ENCODE measurements around the gene EFCAB9. TPM values are rescaled to one million over a fixed set of nuclear protein-coding genes. Genes with fewer than 3 reads are reported as not detected.

EFCAB9 gene
- total RNA-seq, 1 donor from 2014 or later: not detected

DNA sequence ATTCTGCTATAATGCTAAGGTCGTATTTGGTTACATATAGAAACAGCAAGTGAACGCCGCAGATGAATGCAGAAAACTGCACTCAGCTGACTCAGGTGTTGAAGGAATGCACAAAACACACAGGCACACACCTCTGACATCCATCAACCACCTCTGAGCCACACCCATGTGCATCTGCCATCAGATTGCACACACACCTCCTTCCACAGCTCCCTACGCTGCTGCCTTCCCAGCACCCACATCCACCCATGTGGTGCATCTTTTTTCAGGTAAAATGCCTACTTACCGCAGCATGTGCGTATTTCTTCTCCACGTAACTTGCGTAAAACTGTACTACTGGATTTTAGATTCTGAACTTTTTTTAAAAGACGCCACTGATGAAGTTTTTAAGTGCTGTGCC, 13.0 kb upstream of the EFCAB9 start:
- no peaks in the 10 kb centered on the region for H3K36me3 ChIP-seq (ENCODE audit: control insufficient read depth, insufficient read depth, low read length)
- H3K27me3 ChIP-seq (ENCODE audit: control insufficient read depth, insufficient read depth, low read length): no peaks in the 10 kb centered on the region
- DNase-seq (ENCODE audit: low read depth): no peak
- no peak for FAIRE-seq
- TF ChIP-seq, protein P1, sequence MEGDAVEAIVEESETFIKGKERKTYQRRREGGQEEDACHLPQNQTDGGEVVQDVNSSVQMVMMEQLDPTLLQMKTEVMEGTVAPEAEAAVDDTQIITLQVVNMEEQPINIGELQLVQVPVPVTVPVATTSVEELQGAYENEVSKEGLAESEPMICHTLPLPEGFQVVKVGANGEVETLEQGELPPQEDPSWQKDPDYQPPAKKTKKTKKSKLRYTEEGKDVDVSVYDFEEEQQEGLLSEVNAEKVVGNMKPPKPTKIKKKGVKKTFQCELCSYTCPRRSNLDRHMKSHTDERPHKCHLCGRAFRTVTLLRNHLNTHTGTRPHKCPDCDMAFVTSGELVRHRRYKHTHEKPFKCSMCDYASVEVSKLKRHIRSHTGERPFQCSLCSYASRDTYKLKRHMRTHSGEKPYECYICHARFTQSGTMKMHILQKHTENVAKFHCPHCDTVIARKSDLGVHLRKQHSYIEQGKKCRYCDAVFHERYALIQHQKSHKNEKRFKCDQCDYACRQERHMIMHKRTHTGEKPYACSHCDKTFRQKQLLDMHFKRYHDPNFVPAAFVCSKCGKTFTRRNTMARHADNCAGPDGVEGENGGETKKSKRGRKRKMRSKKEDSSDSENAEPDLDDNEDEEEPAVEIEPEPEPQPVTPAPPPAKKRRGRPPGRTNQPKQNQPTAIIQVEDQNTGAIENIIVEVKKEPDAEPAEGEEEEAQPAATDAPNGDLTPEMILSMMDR (IDR thresholded peaks at IDR 0.05; ENCODE audit: insufficient read depth, low read length, severe bottlenecking): no peak
- no peak overlapping the region for H3K4me3 ChIP-seq (ENCODE audit: low read depth, low read length)

- H3K36me3 ChIP-seq (ENCODE audit: control insufficient read depth, insufficient read depth, low read length): no peaks in the 10 kb centered on the region
- FAIRE-seq: no peak
- TF ChIP-seq, protein P1 (IDR thresholded peaks at IDR 0.05; ENCODE audit: insufficient read depth, low read length, severe bottlenecking): no peak
Measured at GRCh38 chr5:172182291-172182690, 11.7 kb upstream of the EFCAB9 start.

DNA sequence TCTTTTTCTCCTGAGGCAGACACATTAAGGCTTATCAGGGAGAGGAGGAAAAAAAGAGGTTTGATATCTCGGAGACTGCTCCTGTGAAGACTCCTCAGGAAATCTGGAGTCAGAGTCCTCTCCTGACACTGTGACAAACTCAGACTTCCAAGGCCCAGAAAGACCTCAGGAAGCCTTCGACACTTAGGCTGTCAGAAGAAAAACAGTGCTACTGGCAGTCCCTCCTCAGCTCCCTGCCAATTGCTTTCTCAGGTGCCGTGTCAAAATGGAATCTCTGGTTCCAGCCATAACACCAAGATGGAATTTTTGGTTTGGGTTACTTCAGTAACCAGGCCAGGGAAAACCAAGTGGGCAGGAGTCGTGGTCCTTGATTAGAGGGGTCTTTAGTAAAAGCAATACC, 10.1 kb upstream of the EFCAB9 start:
- DNase-seq (ENCODE audit: low read depth): no peak
- no peak for FAIRE-seq
- TF ChIP-seq, protein P1 (IDR thresholded peaks at IDR 0.05; ENCODE audit: insufficient read depth, low read length, severe bottlenecking): no peak
- H3K27me3 ChIP-seq (ENCODE audit: control insufficient read depth, insufficient read depth, low read length): no peaks in the 10 kb centered on the region
- no peaks in the 10 kb centered on the region for H3K36me3 ChIP-seq (ENCODE audit: control insufficient read depth, insufficient read depth, low read length)
- no peak overlapping the region for H3K4me3 ChIP-seq (ENCODE audit: low read depth, low read length)

More at GRCh38 chr5:172182291-172182690, 11.7 kb upstream of the EFCAB9 start:
- H3K27me3 ChIP-seq (ENCODE audit: control insufficient read depth, insufficient read depth, low read length): no peaks in the 10 kb centered on the region
- no peak overlapping the region for H3K4me3 ChIP-seq (ENCODE audit: low read depth, low read length)
- DNase-seq (ENCODE audit: low read depth): no peak

- H3K27me3 ChIP-seq (ENCODE audit: control insufficient read depth, insufficient read depth, low read length): no peaks in the 10 kb centered on the region
- FAIRE-seq (no peak), DNase-seq (ENCODE audit: low read depth) (no peak)
- no peaks in the 10 kb centered on the region for H3K36me3 ChIP-seq (ENCODE audit: control insufficient read depth, insufficient read depth, low read length)
- TF ChIP-seq, protein P1 (IDR thresholded peaks at IDR 0.05; ENCODE audit: insufficient read depth, low read length, severe bottlenecking): no peak
- no peak overlapping the region for H3K4me3 ChIP-seq (ENCODE audit: low read depth, low read length)
Measured at GRCh38 chr5:172185096-172185461, 8.9 kb upstream of the EFCAB9 start.

GRCh38 chr5:172186114-172186695, 7.8 kb upstream of the EFCAB9 start:
- H3K27me3 ChIP-seq (ENCODE audit: control insufficient read depth, insufficient read depth, low read length): no peaks in the 10 kb centered on the region
- H3K4me3 ChIP-seq (ENCODE audit: low read depth, low read length): no peak overlapping the region
- H3K36me3 ChIP-seq (ENCODE audit: control insufficient read depth, insufficient read depth, low read length): no peaks in the 10 kb centered on the region
- FAIRE-seq (no peak), DNase-seq (ENCODE audit: low read depth) (no peak)
- TF ChIP-seq, protein P1 (IDR thresholded peaks at IDR 0.05; ENCODE audit: insufficient read depth, low read length, severe bottlenecking): no peak

Data from bronchial epithelial cell (primary cell).